NCI-H446 (cell line): Measurements from ENCODE around the gene RYR1.
"Not testable (repeated sequence)": the region's sequence is repeated elsewhere in the genome, so short reads cannot be mapped to it uniquely, and the experiment has no call there.

Experiments used
- DNase-seq, 2 experiments: peaks; one replicate each; lab custom pipeline; 2025; lab: John Stamatoyannopoulos, UW

The RYR1 gene

DNA sequence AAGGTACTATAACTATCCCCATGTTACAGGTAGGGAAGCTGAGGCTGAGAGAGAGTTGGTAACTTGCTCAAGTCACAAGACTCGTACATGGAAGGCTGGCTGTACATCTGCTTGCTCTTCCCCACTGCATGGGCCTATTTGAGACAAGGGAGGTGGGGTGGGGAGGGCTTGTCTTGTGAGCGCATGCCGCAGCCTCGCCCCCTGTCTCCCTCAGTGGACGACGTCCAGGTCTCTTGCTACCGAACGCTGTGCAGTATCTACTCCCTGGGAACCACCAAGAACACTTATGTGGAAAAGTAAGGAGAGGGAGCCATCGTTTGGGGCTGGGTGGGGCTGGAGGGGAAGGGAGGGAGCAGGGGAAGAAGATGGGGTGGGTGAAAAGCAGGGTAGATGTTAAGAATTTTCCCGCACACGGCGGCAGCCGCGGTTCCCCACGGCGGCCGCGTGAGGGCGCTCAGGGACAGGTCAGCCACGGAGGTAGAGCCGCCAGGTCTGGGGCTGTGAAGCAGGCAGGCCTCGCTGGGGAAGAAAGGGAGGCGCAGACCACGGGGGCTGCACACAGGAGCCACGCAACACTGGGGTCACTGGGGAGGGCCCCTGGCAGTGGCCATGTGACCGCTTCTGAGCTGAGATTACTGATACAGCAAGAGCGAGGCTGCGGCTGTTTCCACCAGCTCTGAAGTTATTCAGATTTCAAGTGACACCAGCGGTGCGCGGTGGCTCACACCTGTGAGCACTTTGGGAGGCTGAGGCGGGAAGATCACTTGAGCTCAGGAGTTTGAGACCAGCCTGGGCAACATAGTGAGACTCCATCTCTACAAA lies 81.5 kb downstream of the RYR1 start:
- peak; percentile 54 to 74 for DNase-seq

DNA sequence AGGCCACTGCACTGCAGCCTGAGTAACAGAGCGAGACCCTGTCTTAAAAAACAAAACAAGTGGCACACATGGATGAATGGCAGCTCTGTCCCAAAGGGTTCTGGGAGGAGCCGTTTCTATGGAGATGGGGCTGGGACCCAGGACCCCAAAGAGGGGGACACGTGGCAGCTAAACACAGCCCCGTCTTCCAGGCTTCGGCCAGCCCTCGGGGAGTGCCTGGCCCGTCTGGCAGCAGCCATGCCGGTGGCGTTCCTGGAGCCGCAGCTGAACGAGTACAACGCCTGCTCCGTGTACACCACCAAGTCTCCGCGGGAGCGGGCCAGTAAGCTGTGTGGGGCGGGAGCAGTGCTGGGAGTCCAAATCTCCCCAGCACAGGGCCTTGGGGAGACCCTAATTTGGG lies 82.4 kb downstream of the RYR1 start:
- DNase-seq = no peak

DNA sequence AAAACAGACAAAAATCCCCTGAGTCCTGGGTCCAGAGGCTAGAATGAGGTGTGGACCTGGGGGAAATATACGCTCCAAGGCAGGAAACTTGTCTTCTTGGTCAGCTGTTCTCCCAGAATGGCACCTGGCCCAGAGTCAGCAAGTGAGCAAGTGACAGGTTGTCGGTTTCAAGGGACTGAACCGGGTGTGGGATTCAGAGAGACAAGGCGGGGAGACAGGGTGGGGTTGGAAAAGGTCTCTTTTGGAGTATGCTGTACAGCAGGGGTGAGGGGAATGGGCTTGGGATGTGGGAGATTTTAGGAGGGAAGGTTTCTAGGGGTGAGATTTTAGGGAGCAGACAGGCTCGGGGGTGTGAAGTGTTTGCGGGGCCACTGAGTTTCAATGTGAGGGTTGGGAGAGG lies 83.3 kb downstream of the RYR1 start:
- no peak for DNase-seq

DNA sequence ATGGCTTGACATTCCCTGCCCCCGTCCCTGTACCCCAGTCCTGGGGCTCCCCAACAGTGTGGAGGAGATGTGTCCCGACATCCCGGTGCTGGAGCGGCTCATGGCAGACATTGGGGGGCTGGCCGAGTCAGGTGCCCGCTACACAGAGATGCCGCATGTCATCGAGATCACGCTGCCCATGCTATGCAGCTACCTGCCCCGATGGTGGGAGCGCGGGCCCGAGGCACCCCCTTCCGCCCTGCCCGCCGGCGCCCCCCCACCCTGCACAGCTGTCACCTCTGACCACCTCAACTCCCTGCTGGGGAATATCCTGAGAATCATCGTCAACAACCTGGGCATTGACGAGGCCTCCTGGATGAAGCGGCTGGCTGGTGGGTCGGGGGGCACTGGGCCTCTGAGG lies 83.8 kb downstream of the RYR1 start:
- no peak for DNase-seq

DNA sequence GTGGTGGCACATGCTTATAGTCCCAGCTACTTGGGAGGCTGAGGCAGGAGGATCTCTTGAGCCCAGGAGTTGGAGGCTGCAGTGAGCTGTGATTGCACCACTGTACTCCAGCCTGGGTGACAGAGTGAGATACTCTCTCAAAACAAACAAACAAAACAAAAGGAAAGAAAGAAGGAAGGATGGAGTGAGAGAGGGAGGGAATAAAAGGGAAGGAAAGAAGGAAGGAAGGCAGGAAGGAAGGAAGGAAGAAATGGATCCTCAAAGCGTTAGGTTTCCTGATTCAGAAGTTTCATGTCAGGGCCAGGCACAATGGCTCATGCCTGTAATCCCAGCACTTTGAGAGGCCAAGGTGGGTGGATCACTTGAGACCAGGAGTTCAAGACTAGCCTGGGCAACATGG lies 84.5 kb downstream of the RYR1 start:
- DNase-seq = not testable (repeated sequence)

DNA sequence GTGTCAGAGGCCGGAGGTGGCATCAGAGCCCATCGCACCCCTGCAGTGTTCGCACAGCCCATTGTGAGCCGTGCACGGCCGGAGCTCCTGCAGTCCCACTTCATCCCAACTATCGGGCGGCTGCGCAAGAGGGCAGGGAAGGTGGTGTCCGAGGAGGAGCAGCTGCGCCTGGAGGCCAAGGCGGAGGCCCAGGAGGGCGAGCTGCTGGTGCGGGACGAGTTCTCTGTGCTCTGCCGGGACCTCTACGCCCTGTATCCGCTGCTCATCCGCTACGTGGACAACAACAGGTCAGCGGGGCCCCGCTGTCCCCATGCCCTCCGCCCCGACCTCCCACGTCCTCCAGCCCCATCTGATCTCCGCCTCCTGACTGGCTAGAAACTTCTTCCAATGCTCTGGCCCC lies 85.7 kb downstream of the RYR1 start:
- no peak for DNase-seq

DNA sequence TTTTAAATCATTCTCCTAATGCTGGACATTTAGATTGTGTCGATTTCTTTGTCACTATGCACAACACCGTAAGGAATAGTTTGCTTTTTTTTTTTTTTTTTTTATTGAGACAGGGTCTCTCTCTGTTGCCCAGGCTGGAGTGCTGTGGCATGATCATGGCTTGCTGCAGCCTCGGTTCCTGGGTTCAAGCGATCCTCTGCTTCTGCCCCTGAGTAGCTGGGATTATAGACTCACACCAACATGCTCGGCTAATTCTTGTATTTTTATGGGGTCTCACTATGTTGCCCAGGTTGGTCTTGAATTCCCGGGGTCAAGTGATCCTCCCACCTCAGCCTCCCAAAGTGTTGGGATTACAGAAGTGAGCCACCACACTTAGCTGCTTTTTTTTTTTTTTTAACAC lies 86.5 kb downstream of the RYR1 start:
- DNase-seq = no peak

DNA sequence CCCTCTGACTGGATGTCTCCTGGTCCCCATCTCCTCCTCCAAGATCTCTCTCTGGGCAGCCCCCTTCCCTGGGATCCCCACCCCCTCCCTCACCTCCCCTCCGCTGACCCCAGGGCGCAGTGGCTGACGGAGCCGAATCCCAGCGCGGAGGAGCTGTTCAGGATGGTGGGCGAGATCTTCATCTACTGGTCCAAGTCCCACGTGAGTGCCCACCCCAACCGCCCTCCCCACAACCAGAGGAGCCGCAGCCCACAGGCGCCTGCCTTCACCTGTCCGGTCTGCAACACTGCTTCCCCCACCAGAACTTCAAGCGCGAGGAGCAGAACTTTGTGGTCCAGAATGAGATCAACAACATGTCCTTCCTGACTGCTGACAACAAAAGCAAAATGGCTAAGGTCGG lies 89.4 kb downstream of the RYR1 start:
- no peak for DNase-seq

DNA sequence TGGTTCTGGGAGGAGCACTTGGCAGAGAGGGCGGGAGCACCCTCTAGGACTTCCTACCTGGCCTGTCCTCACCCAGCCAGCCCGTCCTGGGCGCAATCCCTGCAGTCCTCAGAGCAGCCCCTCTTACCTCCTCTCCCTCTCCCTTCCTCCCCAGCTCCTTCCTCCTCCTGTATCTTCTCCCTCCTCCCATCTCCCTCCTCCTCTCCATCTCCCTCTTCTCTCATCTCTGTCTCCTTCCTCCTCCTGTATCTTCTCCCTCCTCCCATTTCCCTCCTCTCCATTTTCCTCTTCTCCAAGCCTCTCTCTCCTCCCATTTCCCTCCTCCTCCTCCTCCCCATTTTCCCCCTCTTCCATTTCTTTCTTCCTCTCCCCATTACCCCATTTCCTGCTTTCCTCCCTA lies 89.8 kb downstream of the RYR1 start:
- DNase-seq = no peak

DNA sequence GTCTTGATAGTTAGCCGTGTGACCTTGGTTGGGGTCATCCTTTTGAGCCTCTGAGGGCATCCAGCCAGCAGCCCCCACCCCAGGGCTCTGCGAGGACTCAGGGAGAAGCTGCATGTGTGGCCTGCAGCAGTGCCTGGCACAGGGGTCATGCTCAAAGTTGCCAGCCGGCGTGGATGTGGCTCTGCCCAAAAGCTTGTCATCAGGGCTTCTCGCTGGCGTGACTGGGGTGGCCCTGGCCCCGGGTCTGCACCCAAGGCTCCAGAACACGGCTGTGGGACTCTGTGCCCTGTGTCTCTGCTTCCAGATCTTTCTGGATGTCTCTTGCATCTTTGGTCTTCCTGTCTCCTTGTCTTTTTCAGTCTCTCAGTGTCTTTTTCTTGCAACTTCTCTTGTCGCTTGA lies 90.9 kb downstream of the RYR1 start:
- DNase-seq = no peak

DNA sequence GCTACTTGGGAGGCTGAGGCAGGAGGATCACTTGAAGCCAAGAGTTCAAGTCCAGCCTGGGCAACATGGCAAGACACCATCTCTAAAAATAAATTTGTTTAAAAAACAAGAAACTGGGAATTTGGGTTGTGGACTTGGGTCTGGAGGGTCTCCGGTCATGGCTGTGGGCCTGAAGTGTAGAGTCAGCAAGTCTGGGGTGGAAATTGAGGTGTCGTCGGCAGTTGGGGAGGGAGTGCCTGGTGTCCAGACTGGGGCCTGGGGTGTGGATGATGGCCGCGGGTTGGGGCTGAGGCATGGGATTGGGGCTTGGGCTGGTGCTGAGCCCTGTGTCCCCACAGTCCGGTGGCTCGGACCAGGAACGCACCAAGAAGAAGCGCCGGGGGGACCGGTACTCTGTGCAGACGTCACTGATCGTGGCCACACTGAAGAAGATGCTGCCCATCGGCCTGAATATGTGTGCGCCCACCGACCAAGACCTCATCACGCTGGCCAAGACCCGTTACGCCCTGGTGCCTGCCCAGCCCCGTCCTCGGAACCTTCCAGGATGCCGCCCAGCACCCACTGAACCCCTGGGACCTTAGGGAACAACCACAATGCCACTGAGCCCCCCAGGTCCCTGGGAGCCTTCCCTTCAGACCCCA lies 91.6 kb downstream of the RYR1 start:
- no peak for DNase-seq

DNA sequence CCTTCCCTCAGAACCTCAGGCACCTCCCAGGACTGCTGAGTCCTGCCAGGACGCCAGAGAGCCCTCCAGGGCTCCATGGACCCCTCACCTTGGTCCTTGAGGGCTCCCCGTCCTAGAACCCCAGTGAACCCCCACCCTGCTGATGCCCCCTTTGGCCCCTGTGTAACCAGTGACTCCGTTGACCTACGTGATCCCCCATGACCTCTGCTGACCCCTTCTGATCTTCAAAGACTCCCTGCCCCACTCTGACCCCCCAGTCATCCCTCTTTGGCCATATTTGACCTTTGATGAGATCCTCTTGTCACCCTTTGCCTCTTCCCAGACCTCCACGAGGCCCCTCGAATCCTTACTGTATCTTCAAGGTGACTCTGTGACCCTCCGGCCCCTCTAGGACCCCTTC lies 92.9 kb downstream of the RYR1 start:
- DNase-seq = no peak

DNA sequence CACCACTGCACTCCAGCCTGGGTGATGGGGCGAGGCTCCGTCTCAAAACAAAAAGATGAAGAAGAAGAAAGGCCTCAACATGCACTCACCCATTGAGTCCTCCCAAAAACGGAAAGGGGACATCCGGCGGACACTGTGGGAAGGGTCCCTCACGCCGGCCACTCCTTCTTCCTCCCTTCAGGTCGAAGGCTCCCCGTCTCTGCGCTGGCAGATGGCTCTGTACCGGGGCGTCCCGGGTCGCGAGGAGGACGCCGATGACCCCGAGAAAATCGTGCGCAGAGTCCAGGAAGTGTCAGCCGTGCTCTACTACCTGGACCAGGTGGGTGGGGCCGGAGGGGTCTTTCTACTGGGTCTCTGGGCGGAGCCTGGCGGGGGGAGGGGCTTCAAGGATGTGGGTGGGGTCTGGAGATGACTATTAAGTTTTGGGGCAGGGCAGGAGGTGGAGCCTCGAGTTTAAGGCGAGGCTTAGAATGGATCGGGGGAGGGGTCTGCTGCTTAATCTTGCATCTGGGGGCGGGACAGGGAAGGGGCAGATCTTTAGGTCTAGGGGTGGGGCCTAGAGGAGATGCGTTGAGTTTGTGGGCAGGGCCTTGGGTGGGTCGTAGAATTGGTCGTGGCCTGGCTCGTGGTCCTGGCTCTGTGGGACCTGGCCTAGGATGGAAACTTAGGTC lies 94.1 kb downstream of the RYR1 start:
- DNase-seq = no peak

DNA sequence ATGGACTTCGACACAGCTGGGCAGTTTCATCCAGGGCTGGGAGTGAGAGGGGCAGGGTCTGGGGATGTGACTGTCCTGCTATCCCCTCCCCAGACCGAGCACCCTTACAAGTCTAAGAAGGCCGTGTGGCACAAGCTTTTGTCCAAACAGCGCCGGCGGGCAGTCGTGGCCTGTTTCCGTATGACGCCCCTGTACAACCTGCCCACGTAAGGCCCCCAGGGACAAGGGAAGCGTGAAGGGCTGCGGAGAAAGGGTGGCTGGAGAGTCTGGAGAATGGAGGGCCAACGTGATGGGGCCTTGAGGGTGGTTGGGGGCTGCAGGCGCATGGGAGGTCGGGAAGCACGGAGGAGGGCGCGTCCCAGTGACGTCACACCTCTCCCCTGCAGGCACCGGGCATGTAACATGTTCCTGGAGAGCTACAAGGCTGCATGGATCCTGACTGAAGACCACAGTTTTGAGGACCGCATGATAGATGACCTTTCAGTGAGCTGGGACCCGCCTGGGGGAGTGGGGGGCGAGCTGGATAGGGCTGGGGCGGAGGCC lies 94.8 kb downstream of the RYR1 start:
- no peak for DNase-seq

DNA sequence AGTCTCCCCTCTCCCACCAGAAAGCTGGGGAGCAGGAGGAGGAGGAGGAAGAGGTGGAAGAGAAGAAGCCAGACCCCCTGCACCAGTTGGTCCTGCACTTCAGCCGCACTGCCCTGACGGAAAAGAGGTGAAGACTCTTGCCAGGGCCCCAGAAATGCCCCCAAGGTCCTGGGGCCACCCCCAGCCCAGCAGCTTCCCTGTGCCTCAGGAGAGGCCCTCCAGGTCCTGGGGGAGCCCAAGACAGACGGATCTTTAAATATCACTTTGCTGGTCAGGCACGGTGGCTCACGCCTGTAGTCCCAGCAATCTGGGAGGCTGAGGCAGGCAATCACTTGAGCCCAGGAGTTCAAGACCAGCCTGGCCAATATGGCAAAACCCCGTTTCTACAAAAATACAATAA lies 95.4 kb downstream of the RYR1 start:
- DNase-seq = no peak

DNA sequence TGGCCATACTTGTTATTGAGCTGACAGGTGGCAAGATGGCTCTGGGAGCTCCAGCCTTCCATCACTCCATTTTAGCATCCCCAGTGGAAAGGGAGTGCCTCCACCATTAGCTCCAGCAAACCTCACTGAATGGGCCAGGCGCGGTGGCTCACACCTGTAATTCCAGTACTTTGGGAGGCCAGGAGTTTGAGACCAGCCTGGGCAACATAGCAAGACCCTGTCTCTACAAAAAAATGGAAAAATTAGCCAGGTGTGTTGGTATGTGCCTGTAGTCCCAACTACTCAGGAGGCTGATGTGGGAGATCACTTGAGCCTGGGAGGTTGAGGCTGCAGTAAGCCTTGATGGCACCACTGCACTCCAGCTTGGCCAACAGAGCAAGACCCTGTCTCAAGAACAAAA lies 98.0 kb downstream of the RYR1 start:
- no peak for DNase-seq

DNA sequence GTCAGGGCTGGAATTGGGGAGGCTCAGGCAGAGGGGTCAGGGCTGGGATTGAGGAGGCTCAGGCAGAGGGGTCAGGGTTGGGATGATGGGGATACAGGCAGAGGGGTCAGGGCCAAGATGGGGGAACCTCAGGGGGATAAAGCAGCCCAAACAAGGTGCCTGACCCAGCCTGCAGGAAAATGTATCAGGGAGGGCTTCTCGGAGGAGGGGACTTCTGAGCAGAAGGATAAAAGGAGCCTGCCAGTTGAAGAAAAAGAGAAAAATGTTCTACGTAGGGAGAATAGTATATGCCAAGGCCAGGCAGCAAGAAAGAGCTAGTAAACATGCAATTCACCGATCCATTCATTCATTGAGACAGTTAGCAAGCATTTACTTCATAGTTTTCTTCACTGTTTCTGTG lies 99.4 kb downstream of the RYR1 start:
- DNase-seq = no peak

DNA sequence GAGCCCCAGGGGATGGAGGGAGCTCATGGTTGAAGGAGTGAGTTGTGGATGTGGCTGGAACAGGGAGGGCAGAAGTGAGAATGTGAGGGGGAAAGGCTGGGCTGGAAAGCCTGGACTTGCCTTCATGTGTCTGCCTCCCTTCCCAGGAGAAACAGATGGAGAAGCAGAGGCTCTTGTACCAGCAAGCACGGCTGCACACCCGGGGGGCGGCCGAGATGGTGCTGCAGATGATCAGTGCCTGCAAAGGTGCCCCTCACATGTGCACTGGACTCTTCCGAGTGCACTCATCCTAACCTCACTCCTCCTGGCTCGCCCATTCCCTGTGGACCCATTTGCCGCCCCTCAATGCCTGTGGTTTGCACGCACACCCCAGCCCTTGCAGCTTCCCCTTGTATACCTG lies 101.1 kb downstream of the RYR1 start:
- no peak for DNase-seq

DNA sequence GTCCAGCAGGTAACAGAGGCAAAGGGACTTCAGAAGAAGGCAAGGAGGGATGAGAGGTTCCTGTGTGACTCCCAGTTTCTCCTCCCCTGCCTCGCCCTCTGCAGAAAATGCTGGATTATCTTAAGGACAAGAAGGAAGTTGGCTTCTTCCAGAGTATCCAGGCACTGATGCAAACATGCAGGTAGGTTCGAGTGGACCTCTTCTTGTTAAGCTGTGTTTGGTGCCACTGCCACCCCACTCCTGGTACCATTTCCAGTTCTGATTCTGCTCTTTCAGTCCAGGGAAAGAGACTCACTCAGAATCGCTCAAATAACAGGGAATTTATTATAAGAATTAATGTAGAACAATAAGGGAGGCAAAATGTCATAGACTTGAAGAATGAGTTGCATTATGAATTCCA lies 101.7 kb downstream of the RYR1 start:
- no peak for DNase-seq

DNA sequence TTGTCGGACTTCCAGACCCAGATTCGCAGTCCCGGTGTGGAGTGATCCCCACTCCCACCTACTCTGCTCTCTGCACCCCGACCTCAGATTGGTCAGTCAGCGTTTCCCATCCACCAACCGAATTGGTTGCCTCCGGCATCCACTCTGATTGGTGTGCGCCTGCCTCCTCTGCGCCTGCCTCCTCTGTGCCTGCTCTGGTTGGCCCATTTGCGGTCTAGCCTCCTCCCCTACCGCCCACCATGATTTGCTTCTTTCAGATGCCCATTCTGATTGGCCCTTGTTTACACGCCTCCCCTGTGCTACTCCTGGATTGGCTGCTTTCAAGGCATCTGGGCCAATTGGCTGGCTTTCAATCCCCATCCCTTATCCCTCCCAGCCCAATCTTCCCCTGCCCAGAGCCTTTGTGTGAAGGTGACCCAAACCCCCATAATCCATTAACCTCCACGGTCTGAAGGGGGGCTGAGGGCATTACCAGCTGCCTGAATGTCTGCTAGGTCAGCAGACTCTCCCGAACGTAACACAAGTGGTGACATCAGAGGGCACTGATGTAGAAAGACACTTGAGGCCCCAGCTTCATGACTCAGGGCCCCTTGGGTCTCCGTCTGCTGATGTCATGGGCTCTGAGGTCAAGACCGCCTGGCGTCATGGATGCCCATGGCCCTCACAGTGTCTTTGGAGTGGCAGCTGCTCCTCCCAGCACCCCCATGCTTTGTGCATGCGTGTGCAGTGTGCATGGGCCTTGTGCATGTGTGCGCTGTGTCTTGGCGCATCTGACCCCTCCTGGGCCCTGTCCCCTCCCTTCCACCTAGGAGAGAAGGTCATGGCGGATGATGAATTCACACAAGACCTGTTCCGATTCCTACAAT lies 103.8 kb downstream of the RYR1 start:
- no peak for DNase-seq

DNA sequence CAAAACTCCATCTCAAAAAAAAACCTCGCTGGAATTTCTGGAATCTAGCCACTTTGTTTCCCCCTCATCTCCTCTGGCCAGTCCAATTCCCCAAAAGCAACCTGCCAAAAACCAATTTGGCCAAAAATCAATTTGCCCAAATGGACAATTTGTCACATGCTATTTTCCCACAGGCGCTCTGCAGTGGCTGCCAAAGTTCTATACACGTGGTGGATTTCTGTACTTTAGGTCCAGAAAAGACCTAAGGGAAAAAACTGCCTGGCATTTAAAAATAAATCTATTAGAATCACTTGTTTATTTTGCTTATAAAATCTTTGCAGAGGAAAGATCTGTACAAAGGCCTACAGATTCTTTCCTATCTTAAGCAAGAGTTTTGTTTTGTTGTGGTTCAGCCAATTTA lies 104.9 kb downstream of the RYR1 start:
- DNase-seq = peak in 1 of 2 experiments; percentile 28
